Neural progenitor cell (in vitro differentiated cells): ENCODE results near the gene ERBB4. TPM values are rescaled to one million over a fixed set of nuclear protein-coding genes. Genes with fewer than 3 reads are reported as not detected.
A peak's percentile ranks its signal among the peaks of the same experiment; 100 is the strongest.

ENCODE experiments used
- DNase-seq: peaks from one replicate; pipeline ENCODE4 v3.0.0-alpha.2; 2016; ENCODE audit warnings: low spot score
- H2AFZ ChIP-seq: fragments of 200-600 bp; sonication (generic); replicated peaks from 2 replicates; pipeline ENCODE4 v1.6.1; 2016; ENCODE audit warnings: antibody characterized with exemption
- H3F3A ChIP-seq: fragments of 200-600 bp; sonication (generic); 2 replicates; pipeline ENCODE4 v1.6.1; 2016; ENCODE audit warnings: antibody characterized with exemption, low read depth
- H3K27ac ChIP-seq: fragments of 200-600 bp; sonication (generic); 2 replicates; pipeline ENCODE4 v1.5.1; 2016; ENCODE audit warnings: mild to moderate bottlenecking
- H3K27me3 ChIP-seq: fragments of 200-600 bp; sonication (generic); 2 replicates; pipeline ENCODE4 v1.6.1; 2016; ENCODE audit warnings: mild to moderate bottlenecking, moderate library complexity
- H3K36me3 ChIP-seq: fragments of 200-600 bp; sonication (generic); 2 replicates; pipeline ENCODE4 v1.5.1; 2016
- H3K4me1 ChIP-seq: fragments of 200-600 bp; sonication (generic); 2 replicates; pipeline ENCODE4 v1.6.1; 2016; ENCODE audit warnings: mixed run types
- H3K4me2 ChIP-seq: fragments of 200-600 bp; sonication (generic); 2 replicates; pipeline ENCODE4 v1.6.1; 2016
- H3K4me3 ChIP-seq: fragments of 200-600 bp; sonication (generic); 2 replicates; pipeline ENCODE4 v1.5.1; 2016
- H3K79me2 ChIP-seq: fragments of 200-600 bp; sonication (generic); 2 replicates; pipeline ENCODE4 v1.6.1; 2016; ENCODE audit warnings: low read depth
- H3K9ac ChIP-seq: fragments of 200-600 bp; sonication (generic); 2 replicates; pipeline ENCODE4 v1.6.1; 2016
- H3K9me3 ChIP-seq: fragments of 200-600 bp; sonication (generic); 2 replicates; pipeline ENCODE4 v1.5.1; 2016; ENCODE audit warnings: low read depth
- H4K20me1 ChIP-seq: fragments of 200-600 bp; sonication (generic); 2 replicates; pipeline ENCODE4 v1.6.1; 2016; ENCODE audit warnings: low read depth
- H3K27ac Mint-ChIP-seq: 3 replicates; pipeline ENCODE4 v1.8.0; 2021; ENCODE audit warnings: mixed read lengths
- H3K27me3 Mint-ChIP-seq: 2 replicates; pipeline ENCODE4 v1.8.0; 2022; ENCODE audit warnings: low read depth, mild to moderate bottlenecking, inconsistent platforms, moderate library complexity, mixed read lengths; ENCODE audit not compliant: insufficient read depth
- H3K36me3 Mint-ChIP-seq: 3 replicates; pipeline ENCODE4 v1.8.0; 2021; ENCODE audit warnings: mixed read lengths
- H3K4me1 Mint-ChIP-seq: 3 replicates; pipeline ENCODE4 v1.8.0; 2021; ENCODE audit warnings: mixed read lengths
- H3K4me3 Mint-ChIP-seq: 3 replicates; pipeline ENCODE4 v1.8.0; 2021; ENCODE audit warnings: mild to moderate bottlenecking, moderate library complexity, mixed read lengths
- H3K9me3 Mint-ChIP-seq: 3 replicates; pipeline ENCODE4 v1.8.0; 2020; ENCODE audit warnings: mixed read lengths
- EZH2 ChIP-seq: fragments of 200-600 bp; sonication (generic); IDR thresholded peaks from 2 replicates; pipeline ENCODE4 v1.6.1; 2017; ENCODE audit warnings: antibody characterized with exemption, mild to moderate bottlenecking, moderate library complexity
- EZH2phosphoT487 ChIP-seq: fragments of 200-600 bp; sonication (generic); IDR thresholded peaks from 2 replicates; pipeline ENCODE4 v1.6.1; 2017; ENCODE audit warnings: antibody characterized with exemption
- total RNA-seq: library from RNA; depleted of rRNA; stranded (reverse); fragments of >200 nt; gene quantifications from 2 replicates; pipeline ENCODE4 v1.2.3, GENCODE V29; 2015; ENCODE audit warnings: low replicate concordance
- TF ChIP-seq, protein P1 (sequence below): fragments of 200-600 bp; sonication (generic); IDR thresholded peaks from 2 replicates; pipeline ENCODE4 v1.5.1; 2017; ENCODE audit warnings: antibody characterized with exemption, mild to moderate bottlenecking

ERBB4 gene
- total RNA-seq, 1 donor from 2014 or later: 1.5 TPM

DNA sequence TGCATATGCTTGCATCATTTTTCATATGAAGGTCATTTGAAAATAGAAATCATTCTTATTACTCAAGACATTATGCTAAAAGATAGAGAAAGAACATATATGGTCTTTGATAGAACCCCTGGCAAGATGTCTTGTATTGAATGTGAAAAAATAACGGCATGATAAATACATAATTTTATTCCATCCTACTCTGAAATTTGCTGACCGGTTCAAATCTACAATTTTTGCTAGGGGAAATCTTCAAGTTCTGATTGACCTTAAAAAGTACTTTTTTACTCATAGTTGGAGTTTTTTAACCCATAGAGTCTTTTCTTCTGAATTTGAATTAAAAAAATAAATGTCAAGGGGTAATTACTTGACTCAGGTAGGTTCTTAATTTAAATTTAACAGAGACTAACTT, 920.8 kb downstream of the ERBB4 start:
- Histone ChIP-seq H3F3A (no peaks in the 10 kb centered on the region), H3K4me3 (no peak overlapping the region), H3K4me1 (no peaks in the 10 kb centered on the region), H3K79me2 (no peaks in the 10 kb centered on the region), H3K27me3 (no peaks in the 10 kb centered on the region), H3K9ac (no peak overlapping the region), H3K4me2 (no peak overlapping the region), H4K20me1 (no peaks in the 10 kb centered on the region), H3K9me3 (no peaks in the 10 kb centered on the region), H2AFZ (no peak overlapping the region), H3K36me3 (no peaks in the 10 kb centered on the region), H3K27ac (no peak overlapping the region)
- peaks cover 5% of the 10 kb centered on the region for H3K9me3 Mint-ChIP-seq
- no peak for DNase-seq
- H3K4me3 Mint-ChIP-seq: no peak overlapping the region
- peaks cover 29% of the 10 kb centered on the region for H3K36me3 Mint-ChIP-seq
- H3K27ac Mint-ChIP-seq: no peak overlapping the region
- H3K4me1 Mint-ChIP-seq: peaks cover 34% of the 10 kb centered on the region
- H3K27me3 Mint-ChIP-seq: peaks cover 2% of the 10 kb centered on the region
- TF ChIP-seq, protein P1, sequence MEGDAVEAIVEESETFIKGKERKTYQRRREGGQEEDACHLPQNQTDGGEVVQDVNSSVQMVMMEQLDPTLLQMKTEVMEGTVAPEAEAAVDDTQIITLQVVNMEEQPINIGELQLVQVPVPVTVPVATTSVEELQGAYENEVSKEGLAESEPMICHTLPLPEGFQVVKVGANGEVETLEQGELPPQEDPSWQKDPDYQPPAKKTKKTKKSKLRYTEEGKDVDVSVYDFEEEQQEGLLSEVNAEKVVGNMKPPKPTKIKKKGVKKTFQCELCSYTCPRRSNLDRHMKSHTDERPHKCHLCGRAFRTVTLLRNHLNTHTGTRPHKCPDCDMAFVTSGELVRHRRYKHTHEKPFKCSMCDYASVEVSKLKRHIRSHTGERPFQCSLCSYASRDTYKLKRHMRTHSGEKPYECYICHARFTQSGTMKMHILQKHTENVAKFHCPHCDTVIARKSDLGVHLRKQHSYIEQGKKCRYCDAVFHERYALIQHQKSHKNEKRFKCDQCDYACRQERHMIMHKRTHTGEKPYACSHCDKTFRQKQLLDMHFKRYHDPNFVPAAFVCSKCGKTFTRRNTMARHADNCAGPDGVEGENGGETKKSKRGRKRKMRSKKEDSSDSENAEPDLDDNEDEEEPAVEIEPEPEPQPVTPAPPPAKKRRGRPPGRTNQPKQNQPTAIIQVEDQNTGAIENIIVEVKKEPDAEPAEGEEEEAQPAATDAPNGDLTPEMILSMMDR: no peak
- TF ChIP-seq EZH2 (no peak), EZH2phosphoT487 (no peak)

- H4K20me1 ChIP-seq: no peaks in the 10 kb centered on the region
- H3K4me1 Mint-ChIP-seq: peaks cover 23% of the 10 kb centered on the region
- peaks cover 16% of the 10 kb centered on the region for H3K9me3 Mint-ChIP-seq
- H3K4me3 ChIP-seq: no peak overlapping the region
- H3K27ac Mint-ChIP-seq: no peak overlapping the region
- H3K27ac ChIP-seq: no peak overlapping the region
- H3K4me1 ChIP-seq: no peaks in the 10 kb centered on the region
- no peaks in the 10 kb centered on the region for H3K36me3 ChIP-seq
- no peaks in the 10 kb centered on the region for H3K27me3 ChIP-seq
- H3K4me3 Mint-ChIP-seq: no peak overlapping the region
- no peak for TF ChIP-seq EZH2phosphoT487
- TF ChIP-seq, protein P1: no peak
- TF ChIP-seq EZH2: no peak
- no peak for DNase-seq
- peaks cover 2% of the 10 kb centered on the region for H3K27me3 Mint-ChIP-seq
- no peaks in the 10 kb centered on the region for H3K79me2 ChIP-seq
- H3K36me3 Mint-ChIP-seq: peaks cover 60% of the 10 kb centered on the region
- H2AFZ ChIP-seq: no peak overlapping the region
- no peak overlapping the region for H3K4me2 ChIP-seq
- no peak overlapping the region for H3K9ac ChIP-seq
- H3F3A ChIP-seq: no peaks in the 10 kb centered on the region
- H3K9me3 ChIP-seq: no peaks in the 10 kb centered on the region
These were observed 927.0 kb downstream of the ERBB4 start for GRCh38 chr2:211611621-211612020.

DNA sequence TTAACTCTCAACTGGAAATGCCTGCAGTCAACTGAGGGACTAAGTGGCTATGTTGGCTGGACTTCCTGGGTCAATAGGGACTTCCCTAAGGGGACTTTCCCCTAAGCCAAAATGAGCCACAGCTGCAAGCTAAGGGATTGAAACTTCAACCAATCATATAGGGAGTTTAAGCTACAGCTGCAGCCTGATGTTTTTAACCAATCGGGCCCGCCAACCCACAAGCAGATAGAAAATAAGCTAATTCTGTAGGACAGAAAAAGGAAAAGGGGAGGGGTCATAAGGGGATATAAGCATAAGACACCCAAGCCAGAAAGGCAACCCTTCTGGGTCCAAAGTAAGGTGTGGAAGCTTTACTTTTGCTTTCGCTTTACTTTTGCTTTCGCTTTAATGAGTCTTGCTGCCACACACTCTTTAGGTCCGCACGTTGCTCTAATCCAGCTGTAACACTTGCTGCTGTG, 927.5 kb downstream of the ERBB4 start:
- no peak overlapping the region for H3K4me3 ChIP-seq
- peaks cover 17% of the 10 kb centered on the region for H3K9me3 Mint-ChIP-seq
- H3K36me3 Mint-ChIP-seq: peaks cover 57% of the 10 kb centered on the region
- no peaks in the 10 kb centered on the region for H3K9me3 ChIP-seq
- no peak overlapping the region for H3K9ac ChIP-seq
- H2AFZ ChIP-seq: peak overlapping the region; percentile 70
- H4K20me1 ChIP-seq: no peaks in the 10 kb centered on the region
- peaks cover 2% of the 10 kb centered on the region for H3K27me3 Mint-ChIP-seq
- no peaks in the 10 kb centered on the region for H3K4me1 ChIP-seq
- no peaks in the 10 kb centered on the region for H3K36me3 ChIP-seq
- H3K4me2 ChIP-seq: no peak overlapping the region
- DNase-seq: no peak
- no peaks in the 10 kb centered on the region for H3F3A ChIP-seq
- H3K4me1 Mint-ChIP-seq: peaks cover 17% of the 10 kb centered on the region
- no peak for TF ChIP-seq EZH2phosphoT487
- TF ChIP-seq, protein P1: no peak
- no peak for TF ChIP-seq EZH2
- no peak overlapping the region for H3K27ac Mint-ChIP-seq
- no peak overlapping the region for H3K27ac ChIP-seq
- no peaks in the 10 kb centered on the region for H3K79me2 ChIP-seq
- H3K27me3 ChIP-seq: no peaks in the 10 kb centered on the region
- no peak overlapping the region for H3K4me3 Mint-ChIP-seq
